GM18873 (cell line): ENCODE data around the gene NDOR1.

Experiments
- ATAC-seq: cut with Tn5 transposase; IDR thresholded peaks from one replicate; pipeline ENCODE4 v1.9.1; 2021; ENCODE audit warnings: mild to moderate bottlenecking, moderate library complexity, moderate number of reproducible peaks; ENCODE audit not compliant: unreplicated experiment, low FRiP score

The NDOR1 gene

DNA sequence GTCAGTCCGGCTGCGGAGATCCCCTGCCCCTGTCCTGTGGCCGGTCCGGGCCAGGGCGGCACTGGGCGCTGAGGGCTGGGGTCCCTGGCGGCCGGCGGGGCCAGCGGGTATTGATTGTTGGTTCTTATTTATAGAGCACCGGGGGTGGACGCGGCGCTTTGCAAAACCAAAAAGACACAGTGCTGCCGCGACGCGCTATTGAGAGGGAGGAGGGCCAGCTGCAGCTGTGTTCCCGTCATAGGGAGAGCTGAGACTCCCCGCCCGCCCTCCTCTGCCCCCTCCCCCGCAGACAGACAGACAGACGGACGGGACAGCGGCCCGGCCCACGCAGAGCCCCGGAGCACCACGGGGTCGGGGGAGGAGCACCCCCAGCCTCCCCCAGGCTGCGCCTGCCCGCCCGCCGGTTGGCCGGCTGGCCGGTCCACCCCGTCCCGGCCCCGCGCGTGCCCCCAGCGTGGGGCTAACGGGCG is 38.2 kb upstream of the NDOR1 start:
- no peak for ATAC-seq

DNA sequence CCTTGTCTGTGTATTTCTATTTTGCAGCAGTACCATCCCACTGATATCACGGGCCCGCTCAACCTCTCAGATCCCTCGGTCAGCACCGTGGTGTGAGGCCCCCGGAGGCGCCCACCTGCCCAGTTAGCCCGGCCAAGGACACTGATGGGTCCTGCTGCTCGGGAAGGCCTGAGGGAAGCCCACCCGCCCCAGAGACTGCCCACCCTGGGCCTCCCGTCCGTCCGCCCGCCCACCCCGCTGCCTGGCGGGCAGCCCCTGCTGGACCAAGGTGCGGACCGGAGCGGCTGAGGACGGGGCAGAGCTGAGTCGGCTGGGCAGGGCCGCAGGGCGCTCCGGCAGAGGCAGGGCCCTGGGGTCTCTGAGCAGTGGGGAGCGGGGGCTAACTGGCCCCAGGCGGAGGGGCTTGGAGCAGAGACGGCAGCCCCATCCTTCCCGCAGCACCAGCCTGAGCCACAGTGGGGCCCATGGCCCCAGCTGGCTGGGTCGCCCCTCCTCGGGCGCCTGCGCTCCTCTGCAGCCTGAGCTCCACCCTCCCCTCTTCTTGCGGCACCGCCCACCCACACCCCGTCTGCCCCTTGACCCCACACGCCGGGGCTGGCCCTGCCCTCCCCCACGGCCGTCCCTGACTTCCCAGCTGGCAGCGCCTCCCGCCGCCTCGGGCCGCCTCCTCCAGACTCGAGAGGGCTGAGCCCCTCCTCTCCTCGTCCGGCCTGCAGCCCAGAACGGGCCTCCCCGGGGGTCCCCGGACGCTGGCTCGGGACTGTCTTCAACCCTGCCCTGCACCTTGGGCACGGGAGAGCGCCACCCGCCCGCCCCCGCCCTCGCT is 37.5 kb upstream of the NDOR1 start:
- no peak for ATAC-seq

DNA sequence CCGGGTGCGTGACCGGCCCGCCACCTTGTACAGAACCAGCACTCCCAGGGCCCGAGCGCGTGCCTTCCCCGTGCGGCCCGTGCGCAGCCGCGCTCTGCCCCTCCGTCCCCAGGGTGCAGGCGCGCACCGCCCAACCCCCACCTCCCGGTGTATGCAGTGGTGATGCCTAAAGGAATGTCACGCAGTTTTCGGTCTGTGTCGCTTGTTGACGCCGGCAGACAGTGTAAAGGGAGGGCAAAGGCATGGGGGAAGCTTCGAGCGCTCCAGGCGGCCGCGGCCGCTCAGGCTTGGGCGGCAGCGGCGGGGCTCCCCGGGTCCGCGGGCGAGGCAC is 37.0 kb upstream of the NDOR1 start:
- no peak for ATAC-seq

DNA sequence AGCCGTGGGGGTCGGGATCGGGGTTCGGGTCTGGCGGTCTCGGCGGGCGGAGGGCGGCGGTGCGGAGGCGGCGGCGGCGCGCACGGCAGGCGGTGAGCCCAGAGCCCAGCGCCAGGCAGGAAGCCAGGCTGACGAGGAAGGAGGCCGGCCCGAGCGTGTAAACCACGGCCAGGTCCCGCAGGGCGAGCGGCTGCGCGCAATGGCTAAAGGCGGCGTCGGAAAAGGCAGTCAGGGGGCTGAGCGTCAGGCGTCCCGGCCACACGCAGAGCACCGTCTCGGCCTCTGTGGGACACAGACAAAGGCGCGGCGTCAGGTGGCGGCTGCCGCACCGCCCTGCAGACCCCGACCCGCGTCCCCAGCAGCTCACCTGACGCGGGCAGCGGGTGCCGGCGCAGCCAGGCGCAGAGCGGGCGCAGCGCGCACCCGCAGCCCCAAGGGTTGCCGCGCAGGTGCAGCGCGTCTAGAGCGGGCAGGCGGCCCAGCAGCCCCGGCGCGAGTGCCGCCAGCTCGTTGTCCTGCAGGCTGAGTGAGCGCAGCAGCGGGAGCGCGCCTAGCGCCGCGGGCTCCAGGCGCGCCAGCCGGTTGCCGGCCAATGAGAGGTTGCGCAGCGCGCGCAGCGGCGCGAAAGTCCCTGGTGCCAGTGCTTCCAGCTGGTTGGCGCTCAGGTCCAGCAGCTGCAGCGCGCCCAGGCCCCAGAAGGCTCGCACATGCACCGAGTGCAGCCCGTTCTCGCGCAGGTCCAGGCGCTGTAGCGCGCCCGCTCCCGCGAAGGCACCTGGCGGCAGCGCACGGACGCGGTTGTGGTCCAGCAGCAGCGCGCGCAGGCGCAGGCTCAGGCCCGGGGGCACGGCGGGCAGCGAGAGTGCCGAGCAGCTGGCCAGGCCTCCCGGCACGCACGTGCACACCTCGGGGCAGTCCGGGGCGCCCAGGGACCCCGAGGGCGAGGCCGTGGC is 36.3 kb upstream of the NDOR1 start:
- no peak for ATAC-seq

DNA sequence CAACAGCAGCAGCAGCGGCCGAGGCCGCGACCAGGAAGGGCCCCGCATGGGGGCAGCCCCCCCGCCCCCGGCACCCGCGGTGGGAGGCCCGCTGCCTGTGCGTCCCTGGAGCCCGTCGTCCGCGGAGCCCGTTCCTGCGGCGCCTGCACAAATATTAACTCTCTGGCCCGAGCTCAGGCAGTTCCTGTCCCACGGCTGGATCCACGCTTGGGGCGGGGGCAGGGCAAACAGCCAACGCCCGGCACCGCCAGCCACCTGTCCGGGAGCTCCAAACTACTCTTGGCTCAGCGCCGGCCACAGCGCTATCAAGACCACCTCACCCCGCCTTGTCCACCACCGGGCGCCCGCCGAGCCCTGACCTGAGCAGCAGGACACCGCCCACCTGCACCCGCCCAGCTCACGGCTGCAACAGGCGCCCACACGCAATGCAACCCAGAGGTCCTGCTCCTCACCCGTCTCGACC is 35.6 kb upstream of the NDOR1 start, which contains the start of gene LRRC26:
LRRC26 (minus strand) TSS at position 156 of the 463 bp plus-strand sequence; CDS start at position 48, 108 bp downstream.
- no peak for ATAC-seq

DNA sequence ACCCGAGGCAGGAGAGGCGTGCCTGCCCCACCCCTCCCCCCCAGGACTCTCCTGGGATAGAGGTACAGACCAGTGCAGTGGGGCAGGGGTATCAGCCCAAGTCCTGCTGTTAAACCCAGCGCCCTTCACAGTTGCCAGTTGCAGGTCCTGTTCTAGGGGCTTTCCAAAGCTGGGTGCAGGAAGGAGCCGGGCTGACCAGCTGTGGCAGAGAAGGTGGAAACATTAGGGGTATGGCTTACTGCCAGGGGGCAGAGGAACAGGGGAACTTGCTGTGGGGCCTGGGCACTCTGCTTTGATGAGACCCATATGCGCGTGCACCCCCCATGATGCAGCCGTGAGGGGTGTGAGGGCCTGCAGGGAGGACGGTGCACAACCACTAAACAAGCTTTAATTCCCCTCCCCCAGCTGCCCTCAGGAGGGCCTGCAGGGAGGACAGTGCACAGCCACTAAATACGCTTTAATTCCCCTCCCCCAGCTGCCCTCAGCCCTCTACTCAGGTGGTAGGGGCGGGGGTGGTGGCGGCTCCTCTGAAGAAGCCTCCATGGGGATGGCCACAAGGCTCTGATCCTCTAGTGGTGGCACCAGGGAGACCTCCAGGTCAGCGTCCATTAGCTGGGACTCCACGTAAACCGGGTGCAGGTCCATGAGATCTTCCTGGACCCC is 34.9 kb upstream of the NDOR1 start:
- ATAC-seq: no peak

- ATAC-seq: no peak
Measured at GRCh38 chr9:137171149-137171900, 34.2 kb upstream of the NDOR1 start.

DNA sequence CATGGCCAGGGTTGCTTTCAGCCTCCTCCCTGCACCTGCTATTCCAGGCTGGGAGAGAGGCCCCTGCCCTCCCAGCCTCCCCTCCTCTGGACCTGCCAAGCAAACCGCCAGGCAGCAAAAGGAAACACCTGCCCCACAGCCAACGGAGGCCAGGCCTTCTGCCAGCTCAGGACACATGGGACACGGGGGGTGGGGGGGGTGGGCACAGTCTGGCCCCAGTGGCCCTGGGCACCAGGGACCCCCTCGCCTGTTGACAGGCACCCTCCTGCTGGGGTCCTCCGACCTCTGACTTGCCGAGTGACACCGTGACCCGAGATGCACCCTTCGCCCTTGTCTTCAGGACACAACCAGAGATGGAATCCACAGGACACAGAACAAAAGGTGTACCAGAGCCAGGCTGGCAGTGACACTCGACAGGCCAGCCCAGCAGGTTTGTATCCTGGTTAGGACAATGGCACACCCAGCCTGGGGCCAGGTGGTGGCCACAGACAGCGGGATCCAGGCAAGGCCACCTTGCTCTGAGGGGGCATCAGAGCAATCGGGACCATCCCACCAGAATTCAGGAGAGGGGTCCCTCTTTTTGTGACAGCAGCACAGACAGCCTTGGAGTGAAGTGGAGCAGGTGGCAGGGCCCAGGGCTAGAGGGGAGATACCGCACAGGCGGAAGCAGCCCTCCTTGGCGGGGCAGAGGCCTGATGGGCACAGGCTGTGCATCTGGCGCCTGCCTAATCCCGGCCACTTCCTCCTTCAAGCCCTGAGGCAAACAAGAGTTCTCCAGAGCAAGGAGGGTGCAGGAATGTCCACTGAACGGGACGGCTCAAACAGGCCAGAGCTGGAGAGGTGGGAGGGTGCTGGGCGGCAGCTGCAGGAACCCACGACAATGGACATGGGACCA is 32.4 kb upstream of the NDOR1 start:
- no peak for ATAC-seq

- no peak for ATAC-seq
Measured at GRCh38 chr9:137173796-137174664, 31.5 kb upstream of the NDOR1 start.

- ATAC-seq: no peak
Measured at GRCh38 chr9:137174722-137175293, 30.7 kb upstream of the NDOR1 start.

DNA sequence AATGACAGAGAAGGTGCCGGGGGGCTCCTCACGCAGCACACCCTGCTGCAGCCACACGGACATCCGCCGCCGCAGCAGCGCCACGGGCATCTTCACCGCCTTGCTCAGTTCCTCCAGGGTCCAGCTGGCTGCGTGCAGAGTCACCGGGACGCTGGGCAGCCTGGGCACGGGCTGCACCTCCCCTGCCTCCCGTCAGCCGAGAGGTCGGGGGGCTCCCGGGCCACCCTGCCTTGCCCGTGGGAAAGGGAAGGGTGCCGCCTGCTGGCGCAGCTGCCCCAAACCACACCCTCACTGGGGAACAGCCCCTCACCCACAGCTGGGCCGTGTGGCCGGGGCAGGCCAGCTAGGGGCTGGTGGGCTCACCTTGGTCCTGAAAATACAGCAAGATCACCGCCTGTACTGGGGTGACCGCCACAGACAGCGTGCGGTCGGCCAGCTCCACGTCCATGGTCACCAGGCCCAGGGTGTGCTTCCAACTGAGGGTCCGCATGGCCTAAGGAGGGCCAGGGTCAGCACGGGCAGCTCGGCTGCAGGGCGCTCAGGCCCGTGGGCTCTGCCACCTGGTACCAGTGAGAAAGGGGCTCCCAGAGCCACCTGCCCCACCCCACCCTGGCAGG is 30.0 kb upstream of the NDOR1 start:
- no peak for ATAC-seq

- no peak for ATAC-seq
Measured at GRCh38 chr9:137176302-137177182, 29.0 kb upstream of the NDOR1 start.

DNA sequence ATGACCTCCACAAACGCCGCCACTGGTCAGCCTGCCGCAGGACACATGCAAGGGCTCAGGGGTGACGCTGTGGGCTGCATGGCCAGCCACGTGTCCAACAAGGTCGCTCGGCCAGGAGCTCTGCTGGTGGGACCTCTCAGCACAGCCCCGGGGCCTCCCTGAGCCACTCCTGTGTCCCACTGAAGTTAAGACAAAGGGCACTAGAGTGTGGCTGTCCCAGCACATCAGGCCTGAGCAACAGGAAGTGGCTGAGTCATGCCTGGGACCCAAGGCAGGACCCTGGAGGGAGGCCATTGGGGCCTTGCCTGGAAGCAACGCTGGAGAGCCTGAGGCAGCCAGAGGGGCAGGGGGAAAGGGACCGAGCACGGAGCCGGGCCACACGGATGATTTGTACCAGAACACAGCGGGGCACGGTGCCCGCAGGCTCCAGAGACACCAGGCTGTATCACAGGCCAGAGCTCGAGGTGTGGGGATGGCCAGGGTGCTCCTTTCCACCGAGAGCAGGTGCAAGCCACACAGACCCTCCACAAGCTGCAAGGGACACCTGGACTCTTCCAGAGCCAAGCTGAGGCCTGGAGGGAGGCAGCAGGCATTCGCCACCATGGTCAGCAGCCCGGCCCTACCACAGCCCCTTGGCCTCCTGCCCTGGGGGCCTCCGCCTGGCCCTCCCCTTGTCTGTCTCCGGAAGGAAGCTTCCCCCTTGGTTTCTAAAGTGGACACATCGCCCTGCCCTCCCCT is 27.1 kb upstream of the NDOR1 start:
- ATAC-seq: no peak

GRCh38 chr9:137178939-137179630 is 26.4 kb upstream of the NDOR1 start:
- ATAC-seq: no peak

- ATAC-seq: no peak
Measured at GRCh38 chr9:137179761-137180160, 25.7 kb upstream of the NDOR1 start.
